GM12801 (cell line): ENCODE data around the gene WIZ.

ENCODE experiments used
- TF ChIP-seq, protein P1 (sequence below): IDR thresholded peaks from one replicate; pipeline ENCODE4 v1.5.1; 2011; ENCODE audit warnings: control low read depth; ENCODE audit not compliant: insufficient read length; ENCODE audit errors: extremely low read depth

Gene WIZ

DNA sequence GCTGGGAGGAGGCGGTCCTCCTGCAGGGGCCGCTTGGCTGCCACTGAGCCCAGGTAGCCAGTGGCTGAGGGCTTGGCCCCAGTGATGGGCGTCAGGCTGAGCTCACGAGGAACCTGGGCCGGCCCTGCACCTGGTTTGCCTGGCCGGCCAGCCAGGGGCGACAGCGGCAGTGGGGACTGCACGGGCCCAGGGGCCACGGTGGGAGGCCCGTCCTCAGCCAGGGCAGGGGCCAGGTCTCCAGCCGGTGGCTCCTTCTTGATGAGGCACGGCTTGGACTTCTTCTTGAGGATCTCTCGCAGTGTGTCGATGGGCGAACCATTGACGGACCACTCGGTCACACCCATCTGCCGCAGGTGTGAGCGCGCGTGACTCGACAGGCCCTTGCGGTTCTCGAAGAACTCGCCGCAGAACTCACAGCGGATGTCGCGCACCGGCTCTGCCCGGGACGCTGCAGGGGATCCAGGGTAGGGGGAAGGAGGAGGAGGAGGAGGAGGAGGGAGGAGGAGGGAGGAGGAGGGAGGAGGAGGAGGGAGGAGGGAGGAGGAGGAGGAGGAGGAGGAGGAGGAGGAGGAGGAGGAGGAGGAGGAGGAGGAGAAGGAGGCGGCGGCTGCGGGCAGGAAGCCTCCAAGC is 24.3 kb downstream of the WIZ start:
- TF ChIP-seq, protein P1, sequence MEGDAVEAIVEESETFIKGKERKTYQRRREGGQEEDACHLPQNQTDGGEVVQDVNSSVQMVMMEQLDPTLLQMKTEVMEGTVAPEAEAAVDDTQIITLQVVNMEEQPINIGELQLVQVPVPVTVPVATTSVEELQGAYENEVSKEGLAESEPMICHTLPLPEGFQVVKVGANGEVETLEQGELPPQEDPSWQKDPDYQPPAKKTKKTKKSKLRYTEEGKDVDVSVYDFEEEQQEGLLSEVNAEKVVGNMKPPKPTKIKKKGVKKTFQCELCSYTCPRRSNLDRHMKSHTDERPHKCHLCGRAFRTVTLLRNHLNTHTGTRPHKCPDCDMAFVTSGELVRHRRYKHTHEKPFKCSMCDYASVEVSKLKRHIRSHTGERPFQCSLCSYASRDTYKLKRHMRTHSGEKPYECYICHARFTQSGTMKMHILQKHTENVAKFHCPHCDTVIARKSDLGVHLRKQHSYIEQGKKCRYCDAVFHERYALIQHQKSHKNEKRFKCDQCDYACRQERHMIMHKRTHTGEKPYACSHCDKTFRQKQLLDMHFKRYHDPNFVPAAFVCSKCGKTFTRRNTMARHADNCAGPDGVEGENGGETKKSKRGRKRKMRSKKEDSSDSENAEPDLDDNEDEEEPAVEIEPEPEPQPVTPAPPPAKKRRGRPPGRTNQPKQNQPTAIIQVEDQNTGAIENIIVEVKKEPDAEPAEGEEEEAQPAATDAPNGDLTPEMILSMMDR = no peak

DNA sequence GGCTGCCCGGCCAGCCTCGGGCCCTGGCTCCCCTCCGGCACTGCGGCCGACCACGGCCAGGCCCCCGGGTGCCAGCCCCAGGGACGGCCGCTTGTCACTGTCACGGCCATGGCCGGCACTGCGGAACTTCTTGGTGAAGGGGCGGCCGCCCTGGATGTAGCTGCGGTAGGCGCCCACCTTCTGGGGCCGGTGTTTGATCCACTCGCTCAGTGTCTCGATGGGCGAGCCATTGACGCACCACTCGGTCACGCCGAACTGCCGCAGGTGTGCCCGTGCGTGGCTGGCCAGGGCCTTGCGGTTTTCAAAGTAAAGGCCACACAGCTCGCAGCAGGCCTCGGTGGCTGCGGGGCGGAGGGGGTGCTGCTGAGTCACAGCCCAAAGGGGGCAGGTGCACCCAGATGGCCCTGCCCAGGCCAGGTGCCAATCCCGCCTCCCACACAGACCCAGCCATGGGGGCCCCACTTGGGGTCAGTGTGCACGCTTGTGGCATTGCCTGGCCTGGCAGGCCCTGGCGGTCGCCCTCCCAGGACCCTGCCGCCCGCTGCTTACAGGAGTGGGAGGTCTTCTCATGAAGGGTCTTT is 25.0 kb downstream of the WIZ start:
- TF ChIP-seq, protein P1 = no peak

DNA sequence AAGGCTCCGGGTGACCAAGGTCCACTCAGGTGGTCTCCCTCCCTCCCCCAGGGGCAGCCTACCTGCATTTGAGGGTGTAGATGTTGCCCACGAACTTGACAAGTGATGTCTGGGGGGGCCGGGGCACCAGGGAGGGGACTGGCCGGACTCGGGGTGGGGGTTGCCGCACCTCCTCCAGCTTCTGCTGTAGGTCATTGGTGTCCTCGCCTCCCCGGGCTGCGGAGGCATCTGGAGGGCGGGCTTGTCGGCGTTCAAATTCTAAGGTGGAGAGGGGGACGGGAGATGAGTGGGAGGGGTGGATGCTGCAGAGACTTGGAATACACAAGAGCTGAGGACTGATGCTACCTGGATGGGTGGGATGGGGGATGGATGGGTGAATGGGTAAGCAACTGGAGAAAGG is 25.6 kb downstream of the WIZ start:
- TF ChIP-seq, protein P1 = no peak

DNA sequence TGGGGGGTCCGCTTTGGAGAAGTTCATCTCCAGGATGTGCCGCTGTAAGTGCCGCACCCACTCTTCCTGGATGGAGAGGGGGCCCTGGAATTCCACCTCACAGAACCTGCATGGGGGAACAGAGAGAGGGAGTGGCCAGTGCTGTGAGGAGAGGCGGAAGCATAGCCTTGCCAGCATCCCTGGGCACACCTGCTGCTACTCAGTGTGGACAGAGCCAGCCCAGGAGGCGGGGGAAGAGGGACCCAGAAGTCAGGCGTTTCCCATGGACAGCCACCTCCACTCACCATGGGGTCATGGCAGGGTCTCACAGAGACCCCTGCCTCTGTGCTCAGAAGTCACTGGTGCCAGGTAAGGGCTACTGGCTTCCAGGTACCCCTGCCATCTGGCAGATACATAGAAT is 26.6 kb downstream of the WIZ start:
- TF ChIP-seq, protein P1 = no peak

DNA sequence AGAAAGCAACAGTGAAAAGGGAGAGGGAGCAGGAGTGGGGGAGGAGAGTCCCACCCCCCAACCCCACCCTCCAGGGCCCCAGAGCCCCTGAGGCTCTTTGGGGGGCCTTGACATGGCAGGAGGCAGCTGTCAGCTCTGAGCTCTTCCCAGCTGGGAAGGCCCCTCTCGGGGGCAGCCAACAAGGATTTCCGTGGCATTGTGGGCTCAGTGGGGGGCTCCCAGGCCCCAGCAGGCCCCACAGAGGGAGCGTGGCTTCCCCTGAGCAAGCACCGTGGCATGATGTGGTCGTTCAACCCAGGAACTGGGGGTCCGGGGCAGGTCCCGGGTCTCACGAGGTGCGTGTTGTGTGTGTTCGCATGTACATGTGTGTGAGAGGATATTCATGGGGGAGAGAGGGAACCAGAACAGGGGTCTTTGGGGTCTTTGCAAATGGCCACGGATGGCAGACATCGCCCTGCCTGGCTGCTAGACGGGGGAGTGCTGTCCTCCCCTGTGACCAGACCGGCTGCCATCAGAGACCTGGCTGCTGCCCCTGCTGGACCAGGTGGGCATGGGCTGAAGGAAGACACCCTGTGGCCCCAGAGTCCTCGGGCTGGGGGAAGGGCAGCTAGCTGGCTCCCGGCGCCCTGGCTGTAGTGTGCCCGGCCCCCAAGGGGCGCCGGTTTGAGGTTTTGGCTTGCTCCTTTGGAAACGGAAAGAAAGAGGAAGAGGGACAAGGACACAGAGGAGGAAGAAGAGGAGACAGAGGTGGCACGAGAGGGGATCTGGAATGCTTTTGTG is 27.3 kb downstream of the WIZ start:
- TF ChIP-seq, protein P1 = no peak

DNA sequence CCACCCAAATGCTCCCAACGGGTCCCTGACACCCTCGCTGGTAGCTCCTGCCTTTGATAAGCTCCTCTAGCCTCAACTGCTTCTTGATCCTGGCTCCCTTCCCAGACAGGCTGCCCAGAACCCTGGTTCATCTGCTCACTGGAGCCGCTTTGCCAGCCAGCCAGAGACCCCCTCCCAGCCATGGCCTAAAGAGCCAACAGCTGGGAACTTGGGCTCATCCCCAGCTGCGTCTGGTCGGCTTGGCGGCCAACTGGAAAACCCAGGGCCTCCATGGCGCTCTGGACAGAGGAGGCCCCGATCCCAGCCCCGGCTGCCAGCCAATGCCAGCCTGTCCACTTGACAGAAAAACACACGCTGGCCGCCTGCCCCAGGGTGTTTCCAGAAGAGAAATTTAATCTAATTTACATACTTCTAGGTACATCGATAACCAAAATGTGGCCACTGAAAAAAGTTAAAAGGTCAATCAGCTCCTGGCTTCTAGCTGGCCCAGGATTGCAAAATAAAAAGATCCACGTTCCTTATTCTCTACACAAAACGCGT is 28.0 kb downstream of the WIZ start:
- TF ChIP-seq, protein P1 = no peak

DNA sequence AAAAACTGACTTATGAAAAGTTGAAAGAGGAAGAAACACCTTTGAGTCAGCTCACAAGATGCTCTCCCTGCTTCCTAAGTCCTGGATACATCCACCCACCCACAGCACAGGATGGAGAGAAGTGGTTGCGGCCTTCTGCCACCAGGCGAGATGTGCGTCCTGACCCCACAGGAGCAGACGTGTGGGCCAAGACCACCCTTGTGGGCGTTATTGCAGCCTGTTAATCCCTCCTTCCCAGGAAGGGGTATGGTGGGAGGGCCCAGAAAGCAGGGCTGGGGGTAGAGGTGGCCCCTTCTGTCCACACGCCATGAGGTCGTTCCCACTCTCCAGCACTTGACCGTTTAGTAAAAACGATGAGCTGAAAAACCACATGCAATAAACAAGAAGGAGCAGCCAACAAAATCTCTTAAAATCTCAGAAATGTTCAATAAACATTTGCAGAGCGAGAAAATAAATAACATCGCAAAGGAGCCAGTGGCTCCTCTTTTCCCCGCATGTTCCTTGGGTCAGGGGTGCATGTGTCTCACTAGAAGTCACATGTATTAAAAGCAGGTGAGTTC is 28.5 kb downstream of the WIZ start:
- TF ChIP-seq, protein P1 = no peak
